ENCODE results near the gene PRDM11. TPM values are rescaled to one million over a fixed set of nuclear protein-coding genes. Genes with fewer than 3 reads are reported as not detected.

PRDM11 gene
- total RNA-seq, 6 experiments from 2014 or later: 1.4 to 4.1 (median 3.8) TPM

- H3K4me1 ChIP-seq: peaks cover 0 to 15% (median 0%) of the 10 kb centered on the region in 4 donors
- H3K4me3 ChIP-seq: no peak overlapping the region
- intact Hi-C loops (cut with DNase I): no loop called here
- no peak overlapping the region for H3K27ac ChIP-seq
- WGBS (ENCODE audit: insufficient coverage, low coverage, low lambda C conversion rate, missing lambda C conversion rate): 100% methylated on average over 2 of the region's 5 CpGs
- H3K27me3 ChIP-seq: no peaks in the 10 kb centered on the region
- ATAC-seq (peak in 1 of 4 donors; percentile 45), DNase-seq (no peak)
- TF ChIP-seq POLR2A (IDR thresholded peaks at IDR 0.05): no peak
- TF ChIP-seq, protein P1, sequence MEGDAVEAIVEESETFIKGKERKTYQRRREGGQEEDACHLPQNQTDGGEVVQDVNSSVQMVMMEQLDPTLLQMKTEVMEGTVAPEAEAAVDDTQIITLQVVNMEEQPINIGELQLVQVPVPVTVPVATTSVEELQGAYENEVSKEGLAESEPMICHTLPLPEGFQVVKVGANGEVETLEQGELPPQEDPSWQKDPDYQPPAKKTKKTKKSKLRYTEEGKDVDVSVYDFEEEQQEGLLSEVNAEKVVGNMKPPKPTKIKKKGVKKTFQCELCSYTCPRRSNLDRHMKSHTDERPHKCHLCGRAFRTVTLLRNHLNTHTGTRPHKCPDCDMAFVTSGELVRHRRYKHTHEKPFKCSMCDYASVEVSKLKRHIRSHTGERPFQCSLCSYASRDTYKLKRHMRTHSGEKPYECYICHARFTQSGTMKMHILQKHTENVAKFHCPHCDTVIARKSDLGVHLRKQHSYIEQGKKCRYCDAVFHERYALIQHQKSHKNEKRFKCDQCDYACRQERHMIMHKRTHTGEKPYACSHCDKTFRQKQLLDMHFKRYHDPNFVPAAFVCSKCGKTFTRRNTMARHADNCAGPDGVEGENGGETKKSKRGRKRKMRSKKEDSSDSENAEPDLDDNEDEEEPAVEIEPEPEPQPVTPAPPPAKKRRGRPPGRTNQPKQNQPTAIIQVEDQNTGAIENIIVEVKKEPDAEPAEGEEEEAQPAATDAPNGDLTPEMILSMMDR (IDR thresholded peaks at IDR 0.05): no peak
- H3K36me3 ChIP-seq: no peaks in the 10 kb centered on the region
- H3K9me3 ChIP-seq: no peaks in the 10 kb centered on the region
Observed at GRCh38 chr11:45173064-45173463, 26.6 kb downstream of the PRDM11 start.

DNA sequence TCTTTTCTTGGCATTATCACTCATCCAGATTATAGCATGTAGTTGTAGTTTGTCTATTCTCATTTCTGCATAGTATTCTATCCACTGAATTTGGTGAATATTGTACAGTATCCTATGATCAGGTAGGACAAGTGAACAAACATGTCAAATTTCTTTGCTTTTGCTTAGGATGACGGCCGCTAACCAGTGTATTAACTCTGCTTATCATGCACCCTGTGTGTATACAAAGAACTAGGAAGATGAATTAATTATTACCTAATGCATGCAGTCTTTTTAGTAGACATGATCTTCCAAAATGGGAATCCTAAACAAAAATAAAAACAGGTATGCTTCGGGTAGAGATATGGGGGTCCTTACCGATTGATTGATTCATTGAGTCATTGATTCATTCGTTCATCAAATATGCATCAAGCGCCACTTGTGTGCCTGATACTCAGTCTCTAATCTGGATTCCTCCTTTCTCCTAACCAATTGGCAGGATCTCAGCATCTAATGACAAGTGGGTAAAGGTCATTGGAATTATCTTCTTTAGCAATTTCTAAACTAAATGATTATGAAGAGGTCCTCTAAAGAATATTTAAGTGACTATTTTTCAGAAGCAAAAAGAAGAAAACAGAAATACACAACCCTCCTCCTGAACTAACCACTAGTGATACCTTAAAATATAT, 27.9 kb downstream of the PRDM11 start:
- DNase-seq: no peak
- Histone ChIP-seq H3K36me3 (no peaks in the 10 kb centered on the region), H3K9me3 (no peaks in the 10 kb centered on the region), H3K4me1 (peaks cover 0 to 15% (median 0%) of the 10 kb centered on the region in 4 donors), H3K27ac (no peak overlapping the region), H3K27me3 (no peaks in the 10 kb centered on the region), H3K4me3 (no peak overlapping the region)
- TF ChIP-seq, protein P1 (IDR thresholded peaks at IDR 0.05): no peak
- TF ChIP-seq POLR2A (IDR thresholded peaks at IDR 0.05): no peak
- intact Hi-C loops (cut with DNase I): no loop called here
- ATAC-seq: peak; percentile 42 to 77 (median 64)
- WGBS (ENCODE audit: insufficient coverage, low coverage, low lambda C conversion rate, missing lambda C conversion rate): 46% methylated on average over 6 of the region's 6 CpGs

GRCh38 chr11:45174963-45175362, 28.5 kb downstream of the PRDM11 start:
- peaks cover 0 to 19% (median 2%) of the 10 kb centered on the region in 4 donors for H3K4me1 ChIP-seq
- H3K27me3 ChIP-seq: no peaks in the 10 kb centered on the region
- no peak overlapping the region for H3K27ac ChIP-seq
- TF ChIP-seq POLR2A (IDR thresholded peaks at IDR 0.05): no peak
- TF ChIP-seq, protein P1 (IDR thresholded peaks at IDR 0.05): no peak
- no peak for DNase-seq
- peak in 1 of 4 donors; percentile 31 for ATAC-seq
- intact Hi-C loops (cut with DNase I): no loop called here
- WGBS (ENCODE audit: insufficient coverage, low coverage, low lambda C conversion rate, missing lambda C conversion rate): 53% methylated on average over 4 of the region's 4 CpGs
- no peaks in the 10 kb centered on the region for H3K36me3 ChIP-seq
- no peaks in the 10 kb centered on the region for H3K9me3 ChIP-seq
- H3K4me3 ChIP-seq: no peak overlapping the region

GRCh38 chr11:45176996-45177395, 30.6 kb downstream of the PRDM11 start:
- Histone ChIP-seq H3K36me3 (no peaks in the 10 kb centered on the region), H3K9me3 (no peaks in the 10 kb centered on the region), H3K27ac (no peak overlapping the region), H3K4me1 (peaks cover 0 to 22% (median 2%) of the 10 kb centered on the region in 4 donors), H3K4me3 (no peak overlapping the region), H3K27me3 (no peaks in the 10 kb centered on the region)
- WGBS (ENCODE audit: insufficient coverage, low coverage, low lambda C conversion rate, missing lambda C conversion rate): no CpG with 5 or more reads among the region's 1 CpG
- DNase-seq (no peak), ATAC-seq (no peak)
- TF ChIP-seq, protein P1 (IDR thresholded peaks at IDR 0.05): no peak
- TF ChIP-seq POLR2A (IDR thresholded peaks at IDR 0.05): no peak
- intact Hi-C loops (cut with DNase I): no loop called here

All from right lobe of liver (tissue), 6 donors.